Epithelial cell of prostate (primary cell): ENCODE measurements around the gene FGD5.
A peak's percentile ranks its signal among the peaks of the same experiment; 100 is the strongest.
"Not testable (repeated sequence)": the region's sequence is repeated elsewhere in the genome, so short reads cannot be mapped to it uniquely, and the experiment has no call there.

Experiments used
- DNase-seq: peaks from one replicate; pipeline ENCODE4 v3.0.0-alpha.2; 2011; ENCODE audit warnings: low read depth, low spot score
- H3K27ac ChIP-seq: fragments of 450-650 bp; 2 replicates; pipeline ENCODE4 v1.5.1; 2017; ENCODE audit warnings: mild to moderate bottlenecking

Gene FGD5

GRCh38 chr3:14899993-14900618 is 81.3 kb downstream of the FGD5 start:
- DNase-seq = no peak
- H3K27ac ChIP-seq = no peak overlapping the region

GRCh38 chr3:14900881-14901873 is 82.4 kb downstream of the FGD5 start:
- DNase-seq = no peak
- no peak overlapping the region for H3K27ac ChIP-seq

GRCh38 chr3:14902719-14903118 is 84.0 kb downstream of the FGD5 start:
- H3K27ac ChIP-seq = no peak overlapping the region
- DNase-seq = no peak

- not testable (repeated sequence) for H3K27ac ChIP-seq, DNase-seq
Observed at GRCh38 chr3:14903501-14903900, 84.7 kb downstream of the FGD5 start.

- no peak overlapping the region for H3K27ac ChIP-seq
- DNase-seq = no peak
Observed at GRCh38 chr3:14905055-14905657, 86.4 kb downstream of the FGD5 start.

GRCh38 chr3:14906355-14906971 is 87.7 kb downstream of the FGD5 start:
- DNase-seq = no peak
- no peak overlapping the region for H3K27ac ChIP-seq

GRCh38 chr3:14907043-14907966 is 88.5 kb downstream of the FGD5 start:
- no peak for DNase-seq
- no peak overlapping the region for H3K27ac ChIP-seq

- no peak for DNase-seq
- H3K27ac ChIP-seq = no peak overlapping the region
Observed at GRCh38 chr3:14909250-14909649, 90.5 kb downstream of the FGD5 start.

- DNase-seq = no peak
- H3K27ac ChIP-seq = no peak overlapping the region
Observed at GRCh38 chr3:14911651-14912050, 92.9 kb downstream of the FGD5 start.

GRCh38 chr3:14913071-14913925 is 94.5 kb downstream of the FGD5 start:
- H3K27ac ChIP-seq = no peak overlapping the region
- DNase-seq = no peak

GRCh38 chr3:14913926-14914778 is 95.4 kb downstream of the FGD5 start:
- H3K27ac ChIP-seq = no peak overlapping the region
- no peak for DNase-seq

GRCh38 chr3:14914779-14915117 is 96.0 kb downstream of the FGD5 start:
- DNase-seq = no peak
- no peak overlapping the region for H3K27ac ChIP-seq

GRCh38 chr3:14915636-14916222 is 97.0 kb downstream of the FGD5 start:
- H3K27ac ChIP-seq = no peak overlapping the region
- no peak for DNase-seq

GRCh38 chr3:14918356-14918860 is 99.6 kb downstream of the FGD5 start:
- H3K27ac ChIP-seq = no peak overlapping the region
- no peak for DNase-seq

- DNase-seq = no peak
- no peak overlapping the region for H3K27ac ChIP-seq
Observed at GRCh38 chr3:14920536-14920935, 101.8 kb downstream of the FGD5 start.

- H3K27ac ChIP-seq = no peak overlapping the region
- peak; percentile 34 for DNase-seq
Observed at GRCh38 chr3:14921034-14921616, 102.4 kb downstream of the FGD5 start.
